PFSK-1 (cell line): ENCODE measurements around the gene B4GALNT4.

Experiments used
- FOXP2 ChIP-seq: optimal IDR thresholded peaks from 2 replicates; pipeline ENCODE3; 2011; ENCODE audit warnings: borderline replicate concordance, control low read depth, inconsistent platforms; ENCODE audit not compliant: insufficient read depth; ENCODE audit errors: extremely low read length, extremely low read depth
- POLR2AphosphoS5 ChIP-seq: IDR thresholded peaks from 2 replicates; pipeline ENCODE4 v1.6.1; 2012; ENCODE audit warnings: low read depth, mild to moderate bottlenecking, control low read depth, low read length, moderate library complexity
- REST ChIP-seq, 2 experiments: IDR thresholded peaks; 2 replicates each; pipeline versions ENCODE4 v1.6.1 to v1.8.0; 2011 to 2012; ENCODE audit warnings: low read depth in 2 of 2, low read length in 2 of 2, control low read depth in 1 of 2, inconsistent platforms in 1 of 2, mild to moderate bottlenecking in 1 of 2, moderate library complexity in 1 of 2; ENCODE audit not compliant: insufficient read depth in 1 of 2
- SIN3A ChIP-seq: IDR thresholded peaks from 2 replicates; pipeline ENCODE4 v1.6.1; 2012; ENCODE audit warnings: mild to moderate bottlenecking, low read length, moderate library complexity, borderline replicate concordance; ENCODE audit not compliant: insufficient read depth
- TAF1 ChIP-seq: IDR thresholded peaks from 2 replicates; pipeline ENCODE4 v1.6.1; 2012; ENCODE audit warnings: low read length, control low read depth, borderline replicate concordance; ENCODE audit not compliant: insufficient read depth

- no peak for TF ChIP-seq POLR2AphosphoS5
- TF ChIP-seq REST (IDR thresholded peaks at IDR 0.05; ENCODE audit: insufficient read depth in 1 of 2, low read depth in 2 of 2, low read length in 2 of 2), result 0 out of 4 replicates have a peak, but pooled peaks of 1 of the 2 experiments have one; percentile 2
- TF ChIP-seq TAF1, result no peak
- no peak for TF ChIP-seq SIN3A
- no peak for TF ChIP-seq FOXP2
Observed at GRCh38 chr11:360326-361280, 8.7 kb upstream of the B4GALNT4 start.
